ENCODE results near the gene TP53INP2. TPM values are rescaled to one million over a fixed set of nuclear protein-coding genes. Genes with fewer than 3 reads are reported as not detected.
"Not testable (repeated sequence)": the region's sequence is repeated elsewhere in the genome, so short reads cannot be mapped to it uniquely, and the experiment has no call there.

Gene TP53INP2
- total RNA-seq, 1 experiment from 2014 or later: 29.7 TPM

DNA sequence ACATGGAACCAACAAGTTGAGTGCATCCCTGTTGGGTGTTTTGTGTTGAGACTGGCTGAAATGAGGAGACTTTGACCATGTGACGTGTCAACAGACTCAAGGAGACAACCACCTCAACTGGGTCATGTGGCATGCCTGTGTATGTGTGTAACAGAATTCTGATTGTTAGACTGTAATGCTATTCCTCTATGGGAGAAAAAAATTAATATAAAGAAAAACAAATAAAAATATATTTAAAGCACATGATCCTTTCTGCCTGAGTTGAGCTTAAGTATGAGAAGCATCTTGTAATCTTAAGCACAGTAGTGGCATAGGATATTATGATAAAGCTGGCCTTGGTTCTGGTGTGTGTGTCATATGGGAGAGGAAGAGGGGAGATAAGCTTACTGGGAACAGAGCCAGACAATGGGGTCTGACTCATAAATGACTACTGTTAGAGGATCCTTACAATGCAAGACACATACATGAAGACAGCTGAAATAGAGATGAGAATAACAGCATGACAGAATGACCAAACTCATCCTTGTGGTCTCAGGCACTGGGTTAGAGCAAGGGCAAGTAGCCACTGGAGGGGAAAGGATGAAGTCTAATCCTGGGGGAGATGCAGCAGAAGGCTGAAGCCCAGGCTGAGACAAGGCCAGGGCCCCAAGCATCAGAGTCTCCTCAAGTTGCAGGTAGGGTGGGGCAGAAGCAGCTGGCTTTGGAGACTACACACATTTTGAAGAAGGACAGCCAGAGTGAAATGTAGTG, 9.2 kb downstream of the TP53INP2 start:
- Mint-ChIP-seq H3K36me3 (ENCODE audit: insufficient read depth, unreplicated experiment) (peaks cover 82% of the 10 kb centered on the region), H3K27me3 (ENCODE audit: insufficient read depth, unreplicated experiment) (no peaks in the 10 kb centered on the region), H3K4me1 (ENCODE audit: low read depth, unreplicated experiment) (peaks cover 13% of the 10 kb centered on the region), H3K4me3 (ENCODE audit: unreplicated experiment) (no peak overlapping the region), H3K9me3 (ENCODE audit: unreplicated experiment) (no peaks in the 10 kb centered on the region), H3K27ac (ENCODE audit: unreplicated experiment) (no peak overlapping the region)
- Histone ChIP-seq H3K9me3 (no peaks in the 10 kb centered on the region), H3K36me3 (ENCODE audit: control insufficient read depth, insufficient read depth, low read length) (peaks cover 1% of the 10 kb centered on the region; the same call in 1 of the 2 replicates), H3K4me3 (ENCODE audit: low read depth, low read length) (no peak overlapping the region), H3K27me3 (replicated peaks; ENCODE audit: control insufficient read depth, insufficient read depth, low read length) (no peaks in the 10 kb centered on the region), H3K4me1 (peaks cover 14% of the 10 kb centered on the region; the same call in 1 of the 2 replicates)
- TF ChIP-seq, protein P1, sequence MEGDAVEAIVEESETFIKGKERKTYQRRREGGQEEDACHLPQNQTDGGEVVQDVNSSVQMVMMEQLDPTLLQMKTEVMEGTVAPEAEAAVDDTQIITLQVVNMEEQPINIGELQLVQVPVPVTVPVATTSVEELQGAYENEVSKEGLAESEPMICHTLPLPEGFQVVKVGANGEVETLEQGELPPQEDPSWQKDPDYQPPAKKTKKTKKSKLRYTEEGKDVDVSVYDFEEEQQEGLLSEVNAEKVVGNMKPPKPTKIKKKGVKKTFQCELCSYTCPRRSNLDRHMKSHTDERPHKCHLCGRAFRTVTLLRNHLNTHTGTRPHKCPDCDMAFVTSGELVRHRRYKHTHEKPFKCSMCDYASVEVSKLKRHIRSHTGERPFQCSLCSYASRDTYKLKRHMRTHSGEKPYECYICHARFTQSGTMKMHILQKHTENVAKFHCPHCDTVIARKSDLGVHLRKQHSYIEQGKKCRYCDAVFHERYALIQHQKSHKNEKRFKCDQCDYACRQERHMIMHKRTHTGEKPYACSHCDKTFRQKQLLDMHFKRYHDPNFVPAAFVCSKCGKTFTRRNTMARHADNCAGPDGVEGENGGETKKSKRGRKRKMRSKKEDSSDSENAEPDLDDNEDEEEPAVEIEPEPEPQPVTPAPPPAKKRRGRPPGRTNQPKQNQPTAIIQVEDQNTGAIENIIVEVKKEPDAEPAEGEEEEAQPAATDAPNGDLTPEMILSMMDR (IDR thresholded peaks at IDR 0.05; ENCODE audit: insufficient read depth in 1 of 2, low read depth in 1 of 2, low read length in 1 of 2, severe bottlenecking in 1 of 2, unreplicated experiment in 1 of 2): no peak
- POLR2A ChIA-PET: no interaction called here
- intact Hi-C loops (cut with micrococcal nuclease; ENCODE audit: unreplicated experiment): no loop called here
- no peak for DNase-seq
- CTCF ChIA-PET: interaction anchor here (2.1 kb wide), 1 partner anchor 56 kb away, joined by 5 read pairs; no protein-coding TSS in a partner anchor
- BruUV-seq (replicated peaks): no TSS peak

DNA sequence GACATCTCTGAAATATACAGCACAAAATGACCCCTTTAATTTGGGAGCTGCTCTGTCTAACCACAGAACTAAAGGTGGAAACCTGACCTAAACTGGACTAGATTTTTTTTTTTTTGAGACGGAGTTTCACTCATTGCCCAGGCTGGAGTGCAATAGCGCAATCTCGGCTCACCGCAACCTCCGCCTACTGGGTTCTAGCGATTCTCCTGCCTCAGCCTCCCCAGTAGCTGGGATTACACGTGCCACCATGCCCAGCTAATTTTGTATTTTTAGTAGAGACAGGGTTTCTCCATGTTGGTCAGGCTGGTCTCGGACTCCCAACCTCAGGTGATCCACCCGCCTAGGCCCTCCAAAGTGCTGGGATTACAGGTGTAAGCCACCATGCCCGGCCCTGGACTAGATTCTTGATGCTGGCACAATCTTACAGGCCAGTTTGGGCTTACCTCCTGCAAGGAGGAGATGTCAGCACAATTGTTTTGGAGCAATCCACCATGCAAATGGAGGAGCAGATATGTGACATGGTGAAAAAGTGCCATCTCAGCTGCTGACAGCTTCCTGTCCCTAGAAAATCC, 9.9 kb downstream of the TP53INP2 start:
- DNase-seq; H3K4me3 Mint-ChIP-seq (ENCODE audit: unreplicated experiment); intact Hi-C loops (cut with micrococcal nuclease; ENCODE audit: unreplicated experiment); H3K4me3 ChIP-seq (ENCODE audit: low read depth, low read length); POLR2A ChIA-PET; H3K27me3 Mint-ChIP-seq (ENCODE audit: insufficient read depth, unreplicated experiment); BruUV-seq (replicated peaks); H3K27ac Mint-ChIP-seq (ENCODE audit: unreplicated experiment); H3K36me3 ChIP-seq (ENCODE audit: control insufficient read depth, insufficient read depth, low read length); H3K9me3 ChIP-seq; H3K27me3 ChIP-seq (replicated peaks; ENCODE audit: control insufficient read depth, insufficient read depth, low read length); H3K9me3 Mint-ChIP-seq (ENCODE audit: unreplicated experiment): not testable (repeated sequence)
- peaks cover 15% of the 10 kb centered on the region for H3K4me1 Mint-ChIP-seq (ENCODE audit: low read depth, unreplicated experiment)
- CTCF ChIA-PET: interaction anchor here (2.1 kb wide), 1 partner anchor 56 kb away, joined by 5 read pairs; no protein-coding TSS in a partner anchor
- H3K36me3 Mint-ChIP-seq (ENCODE audit: insufficient read depth, unreplicated experiment): peaks cover 88% of the 10 kb centered on the region
- H3K4me1 ChIP-seq: peaks cover 20% of the 10 kb centered on the region; the same call in 1 of the 2 replicates

DNA sequence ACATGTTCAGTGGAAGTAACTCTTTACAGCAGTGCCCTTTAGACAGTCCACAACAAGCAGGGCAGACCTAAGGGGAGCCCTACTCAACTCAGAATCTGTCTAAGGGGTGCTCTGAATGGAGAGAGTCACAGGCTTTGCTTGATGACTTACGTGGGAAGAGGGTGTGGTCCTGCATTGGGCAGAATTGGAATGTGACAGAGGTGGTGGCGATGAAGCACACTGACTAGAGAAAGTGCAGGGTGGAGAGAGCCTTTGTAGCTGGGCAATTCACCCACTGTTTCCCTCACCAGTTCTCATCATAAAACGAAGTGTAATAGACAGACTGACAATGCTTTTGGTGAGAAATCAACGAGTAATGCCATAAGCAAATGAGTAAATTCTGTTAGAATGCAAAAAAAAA, 11.2 kb downstream of the TP53INP2 start:
- Histone ChIP-seq H3K4me3 (ENCODE audit: low read depth, low read length) (no peak overlapping the region), H3K4me1 (peaks cover 23% of the 10 kb centered on the region; the same call in 1 of the 2 replicates), H3K9me3 (no peaks in the 10 kb centered on the region), H3K27me3 (replicated peaks; ENCODE audit: control insufficient read depth, insufficient read depth, low read length) (no peaks in the 10 kb centered on the region), H3K36me3 (ENCODE audit: control insufficient read depth, insufficient read depth, low read length) (peaks cover 1% of the 10 kb centered on the region; the same call in 1 of the 2 replicates)
- intact Hi-C loops (cut with micrococcal nuclease; ENCODE audit: unreplicated experiment): no loop called here
- Mint-ChIP-seq H3K27me3 (ENCODE audit: insufficient read depth, unreplicated experiment) (no peaks in the 10 kb centered on the region), H3K36me3 (ENCODE audit: insufficient read depth, unreplicated experiment) (peaks cover 88% of the 10 kb centered on the region), H3K4me3 (ENCODE audit: unreplicated experiment) (no peak overlapping the region), H3K4me1 (ENCODE audit: low read depth, unreplicated experiment) (peaks cover 14% of the 10 kb centered on the region), H3K27ac (ENCODE audit: unreplicated experiment) (no peak overlapping the region), H3K9me3 (ENCODE audit: unreplicated experiment) (no peaks in the 10 kb centered on the region)
- ChIA-PET POLR2A (no interaction called here), CTCF (no interaction called here)
- BruUV-seq (replicated peaks): no TSS peak
- DNase-seq: no peak
- TF ChIP-seq, protein P1 (IDR thresholded peaks at IDR 0.05; ENCODE audit: insufficient read depth in 1 of 2, low read depth in 1 of 2, low read length in 1 of 2, severe bottlenecking in 1 of 2, unreplicated experiment in 1 of 2): no peak

Data from Caco-2 (cell line).